Stimulated activated naive CD8-positive, alpha-beta T cell treated with anti-CD3 and anti-CD28 coated beads, Interleukin-15, amount 100 ng/mL, for 72 hours (primary cell): Measurements from ENCODE around the gene PEX14.
A peak's percentile ranks its signal among the peaks of the same experiment; 100 is the strongest.
"Not testable (repeated sequence)": the region's sequence is repeated elsewhere in the genome, so short reads cannot be mapped to it uniquely, and the experiment has no call there.

Source experiments
- ATAC-seq: fragments of 150-1000 bp; cut with Tn5 transposase; 2 replicates; pipeline ENCODE4 v1.10.0; 2021; ENCODE audit warnings: mild to moderate bottlenecking, moderate library complexity
- DNase-seq, 2 donors: peaks; one replicate each; pipeline ENCODE4 v3.0.0; 2021 to 2022
- H3K27ac Mint-ChIP-seq, 2 donors: one replicate each; pipeline ENCODE4 v1.8.0; 2022; ENCODE audit warnings: mild to moderate bottlenecking in 2 of 2, mixed read lengths in 2 of 2, moderate library complexity in 2 of 2
- H3K27me3 Mint-ChIP-seq: one replicate; pipeline ENCODE4 v1.8.0; 2022; ENCODE audit warnings: mixed read lengths
- H3K4me1 Mint-ChIP-seq: one replicate; pipeline ENCODE4 v1.8.0; 2022; ENCODE audit warnings: mild to moderate bottlenecking, mixed read lengths
- H3K4me3 Mint-ChIP-seq, 2 donors: one replicate each; pipeline ENCODE4 v1.8.0; 2022; ENCODE audit warnings: mild to moderate bottlenecking in 2 of 2, mixed read lengths in 2 of 2, moderate library complexity in 1 of 2
- H3K9me3 Mint-ChIP-seq, 2 donors: one replicate each; pipeline ENCODE4 v1.8.0; 2022; ENCODE audit warnings: mixed read lengths in 2 of 2

Gene PEX14

GRCh38 chr1:10444248-10444647 lies 30.5 kb upstream of the PEX14 start:
- H3K4me3 Mint-ChIP-seq = no peak overlapping the region
- ATAC-seq (no peak), DNase-seq (no peak)
- no peaks in the 10 kb centered on the region for H3K27me3 Mint-ChIP-seq
- no peaks in the 10 kb centered on the region for H3K9me3 Mint-ChIP-seq
- no peak overlapping the region for H3K27ac Mint-ChIP-seq
- no peaks in the 10 kb centered on the region for H3K4me1 Mint-ChIP-seq

- no peaks in the 10 kb centered on the region for H3K9me3 Mint-ChIP-seq
- peak overlapping the region in 1 of 2 donors; percentile 34 for H3K27ac Mint-ChIP-seq
- ATAC-seq (no peak), DNase-seq (no peak)
- no peak overlapping the region for H3K4me3 Mint-ChIP-seq
- H3K4me1 Mint-ChIP-seq = no peaks in the 10 kb centered on the region
- H3K27me3 Mint-ChIP-seq = peaks cover 3% of the 10 kb centered on the region
Measured at GRCh38 chr1:10444795-10445397, 29.9 kb upstream of the PEX14 start.

- no peaks in the 10 kb centered on the region for H3K9me3 Mint-ChIP-seq
- no peak for ATAC-seq
- H3K27ac Mint-ChIP-seq = peak overlapping the region in 1 of 2 donors; percentile 80
- DNase-seq = no peak
- H3K4me1 Mint-ChIP-seq = no peaks in the 10 kb centered on the region
- peaks cover 11% of the 10 kb centered on the region for H3K27me3 Mint-ChIP-seq
- H3K4me3 Mint-ChIP-seq = no peak overlapping the region
Measured at GRCh38 chr1:10446790-10447422, 27.8 kb upstream of the PEX14 start.

- no peak for ATAC-seq
- no peaks in the 10 kb centered on the region for H3K4me1 Mint-ChIP-seq
- DNase-seq = no peak
- peaks cover 11% of the 10 kb centered on the region for H3K27me3 Mint-ChIP-seq
- no peak within 1 kb of the TSS for H3K4me3 Mint-ChIP-seq
- peak within 1 kb of the TSS in 1 of 2 donors; percentile 79 for H3K27ac Mint-ChIP-seq
- no peaks in the 10 kb centered on the region for H3K9me3 Mint-ChIP-seq
Measured at GRCh38 chr1:10449751-10450150, 25.0 kb upstream of the PEX14 start, which contains the start of gene CORT. Gene CORT, plus strand, starts transcription at chr1:10450031. Its CDS starts 193 bp downstream, at chr1:10450224.

GRCh38 chr1:10450156-10450814 lies 24.5 kb upstream of the PEX14 start:
- Mint-ChIP-seq H3K27me3 (peaks cover 11% of the 10 kb centered on the region), H3K4me3 (no peak overlapping the region), H3K9me3 (no peaks in the 10 kb centered on the region), H3K27ac (peak overlapping the region in 1 of 2 donors; percentile 79), H3K4me1 (no peaks in the 10 kb centered on the region)
- DNase-seq (no peak), ATAC-seq (peak; percentile 23)

- H3K4me1 Mint-ChIP-seq = no peaks in the 10 kb centered on the region
- H3K9me3 Mint-ChIP-seq = no peaks in the 10 kb centered on the region
- ATAC-seq = no peak
- DNase-seq = no peak
- no peak overlapping the region for H3K4me3 Mint-ChIP-seq
- H3K27ac Mint-ChIP-seq = no peak overlapping the region
- H3K27me3 Mint-ChIP-seq = peaks cover 11% of the 10 kb centered on the region
Measured at GRCh38 chr1:10450836-10451235, 23.9 kb upstream of the PEX14 start.

- no peaks in the 10 kb centered on the region for H3K4me1 Mint-ChIP-seq
- ATAC-seq = no peak
- H3K4me3 Mint-ChIP-seq = no peak overlapping the region
- peaks cover 11% of the 10 kb centered on the region for H3K27me3 Mint-ChIP-seq
- no peak for DNase-seq
- H3K9me3 Mint-ChIP-seq = no peaks in the 10 kb centered on the region
- no peak overlapping the region for H3K27ac Mint-ChIP-seq
Measured at GRCh38 chr1:10451287-10451686, 23.5 kb upstream of the PEX14 start.

GRCh38 chr1:10456048-10456447 lies 18.7 kb upstream of the PEX14 start:
- Mint-ChIP-seq H3K4me1 (peaks cover 5% of the 10 kb centered on the region), H3K9me3 (no peaks in the 10 kb centered on the region), H3K27ac (peak overlapping the region; percentile 38 to 48), H3K4me3 (no peak overlapping the region), H3K27me3 (no peaks in the 10 kb centered on the region)
- ATAC-seq (no peak), DNase-seq (no peak)

- H3K27me3 Mint-ChIP-seq = no peaks in the 10 kb centered on the region
- H3K4me3 Mint-ChIP-seq = no peak overlapping the region
- ATAC-seq (no peak), DNase-seq (no peak)
- H3K9me3 Mint-ChIP-seq = no peaks in the 10 kb centered on the region
- H3K4me1 Mint-ChIP-seq = peaks cover 5% of the 10 kb centered on the region
- H3K27ac Mint-ChIP-seq = no peak overlapping the region
Measured at GRCh38 chr1:10456661-10457060, 18.1 kb upstream of the PEX14 start.

GRCh38 chr1:10457462-10457861 lies 17.3 kb upstream of the PEX14 start:
- H3K4me1 Mint-ChIP-seq, H3K27ac Mint-ChIP-seq, DNase-seq, ATAC-seq, H3K9me3 Mint-ChIP-seq, H3K4me3 Mint-ChIP-seq, H3K27me3 Mint-ChIP-seq: not testable (repeated sequence)

GRCh38 chr1:10457875-10458274 lies 16.9 kb upstream of the PEX14 start:
- Mint-ChIP-seq H3K9me3 (no peaks in the 10 kb centered on the region), H3K4me3 (no peak overlapping the region), H3K27me3 (no peaks in the 10 kb centered on the region), H3K4me1 (peaks cover 5% of the 10 kb centered on the region), H3K27ac (no peak overlapping the region)
- DNase-seq = no peak
- ATAC-seq = no peak

GRCh38 chr1:10459184-10459583 lies 15.6 kb upstream of the PEX14 start:
- no peak for DNase-seq
- Mint-ChIP-seq H3K4me1 (peaks cover 5% of the 10 kb centered on the region), H3K27me3 (no peaks in the 10 kb centered on the region), H3K9me3 (no peaks in the 10 kb centered on the region), H3K4me3 (no peak overlapping the region), H3K27ac (peak overlapping the region in 1 of 2 donors; percentile 63)
- no peak for ATAC-seq

GRCh38 chr1:10467078-10467477 lies 7.7 kb upstream of the PEX14 start:
- ATAC-seq (no peak), DNase-seq (no peak)
- Mint-ChIP-seq H3K4me1 (peaks cover 17% of the 10 kb centered on the region), H3K27me3 (no peaks in the 10 kb centered on the region), H3K27ac (no peak overlapping the region), H3K9me3 (no peaks in the 10 kb centered on the region), H3K4me3 (no peak overlapping the region)

GRCh38 chr1:10470043-10470442 lies 4.7 kb upstream of the PEX14 start:
- DNase-seq (no peak), ATAC-seq (no peak)
- H3K4me1 Mint-ChIP-seq = peaks cover 35% of the 10 kb centered on the region
- H3K4me3 Mint-ChIP-seq = no peak overlapping the region
- peak overlapping the region in 1 of 2 donors; percentile 74 for H3K27ac Mint-ChIP-seq
- H3K9me3 Mint-ChIP-seq = no peaks in the 10 kb centered on the region
- H3K27me3 Mint-ChIP-seq = no peaks in the 10 kb centered on the region

GRCh38 chr1:10471411-10472219 lies 3.1 kb upstream of the PEX14 start:
- DNase-seq = no peak
- peaks cover 47% of the 10 kb centered on the region for H3K4me1 Mint-ChIP-seq
- no peaks in the 10 kb centered on the region for H3K27me3 Mint-ChIP-seq
- H3K4me3 Mint-ChIP-seq = peak overlapping the region; percentile 98 to 100
- peak overlapping the region; percentile 98 to 99 for H3K27ac Mint-ChIP-seq
- ATAC-seq = no peak
- H3K9me3 Mint-ChIP-seq = no peaks in the 10 kb centered on the region
